NCI-H1694 (cell line): ENCODE measurements around the gene BCDIN3D.

Experiments used
- DNase-seq: peaks from one replicate; lab custom pipeline; 2025; lab: John Stamatoyannopoulos, UW

BCDIN3D gene

GRCh38 chr12:49797449-49797776 lies 45.5 kb downstream of the BCDIN3D start:
- no peak for DNase-seq

- no peak for DNase-seq
Measured at GRCh38 chr12:49796606-49797448, 46.1 kb downstream of the BCDIN3D start.

- no peak for DNase-seq
Measured at GRCh38 chr12:49796155-49796554, 46.8 kb downstream of the BCDIN3D start.

GRCh38 chr12:49795654-49796105 lies 47.2 kb downstream of the BCDIN3D start:
- no peak for DNase-seq

- no peak for DNase-seq
Measured at GRCh38 chr12:49794811-49795653, 47.9 kb downstream of the BCDIN3D start.

GRCh38 chr12:49794021-49794420 lies 48.9 kb downstream of the BCDIN3D start:
- no peak for DNase-seq

GRCh38 chr12:49793620-49794019 lies 49.3 kb downstream of the BCDIN3D start:
- no peak for DNase-seq

GRCh38 chr12:49792976-49793580 lies 49.8 kb downstream of the BCDIN3D start:
- DNase-seq = no peak

- no peak for DNase-seq
Measured at GRCh38 chr12:49792181-49792970, 50.5 kb downstream of the BCDIN3D start.

- no peak for DNase-seq
Measured at GRCh38 chr12:49791700-49792099, 51.2 kb downstream of the BCDIN3D start.

GRCh38 chr12:49790741-49791555 lies 52.0 kb downstream of the BCDIN3D start:
- DNase-seq = no peak

- no peak for DNase-seq
Measured at GRCh38 chr12:49789992-49790391, 52.9 kb downstream of the BCDIN3D start.

- DNase-seq = no peak
Measured at GRCh38 chr12:49787672-49788071, 55.2 kb downstream of the BCDIN3D start.
